Right cardiac atrium (tissue), 5 donors: Measurements from ENCODE around the gene PPP1R27. TPM values are rescaled to one million over a fixed set of nuclear protein-coding genes. Genes with fewer than 3 reads are reported as not detected.
A peak's percentile ranks its signal among the peaks of the same experiment; 100 is the strongest.
"Not testable (repeated sequence)": the region's sequence is repeated elsewhere in the genome, so short reads cannot be mapped to it uniquely, and the experiment has no call there.

ENCODE experiments used
- ATAC-seq, 2 donors: fragments of 200-7000 bp; cut with Tn5 transposase; one replicate each; pipeline versions ENCODE4 v1.8.0 to v1.9.1; 2020; ENCODE audit warnings: moderate library complexity in 2 of 2, mild to moderate bottlenecking in 1 of 2
- DNase-seq, 3 donors: peaks; one replicate each; pipeline ENCODE4 v3.0.0-alpha.2; 2020
- H3K27ac ChIP-seq: one replicate; pipeline ENCODE4 v1.5.1; 2013; ENCODE audit warnings: mild to moderate bottlenecking, low read length, control low read depth, moderate library complexity
- H3K27me3 ChIP-seq: one replicate; pipeline ENCODE4 v1.6.1; 2013; ENCODE audit not compliant: control insufficient read depth, insufficient read depth
- H3K4me1 ChIP-seq: one replicate; pipeline ENCODE4 v1.6.1; 2013; ENCODE audit warnings: low read length; ENCODE audit not compliant: control insufficient read depth, insufficient read depth
- H3K4me3 ChIP-seq: one replicate; pipeline ENCODE4 v1.5.1; 2013; ENCODE audit warnings: low read length, control low read depth
- H3K9me3 ChIP-seq: one replicate; pipeline ENCODE4 v1.6.1; 2013; ENCODE audit warnings: low read length; ENCODE audit not compliant: control insufficient read depth
- WGBS: extraction: QIAGEN DNeasy Blood & Tissue Kit; methylation state at CpG from one replicate; pipeline ENCODE4 v1.1.7; 2013; 5-methylcytosine and 5-hydroxymethylcytosine counted together
- intact Hi-C, 4 donors: fragments of 100-400 bp; cut with DNase I; formaldehyde crosslinking; loops; one replicate each; pipeline versions ENCODE4 v1.11.0 to v1.14.0; 2022 to 2023
- polyA plus RNA-seq: library from polyadenylated mRNA; stranded (reverse); fragments of 200-250 nt; gene quantifications from one replicate; pipeline ENCODE4 v1.2.3, GENCODE V29; 2013
- total RNA-seq, 4 donors: library from RNA; stranded (reverse); fragmentation: NEBNext Ultra II Directional; extraction: Animal tissue kit (Norgen Biotek cat#: 25700); gene quantifications; one replicate each; pipeline ENCODE4 v1.2.1, GENCODE V29; 2021
- donor health status: healthy with polysubstance abuse.
- donor health status: DM: no; HTN: yes; CAD: no.
- donor health status: DM: no; HTN: no; CAD: no.
- donor health status: DM: no; HTN: yes; CAD: no; lungs with severe emphysema.
- donor health status: DM: yes; HTN: yes; CAD: no.

The PPP1R27 gene
- total and polyA plus RNA-seq, 5 donors = 0.85 TPM; not detected in 4

DNA sequence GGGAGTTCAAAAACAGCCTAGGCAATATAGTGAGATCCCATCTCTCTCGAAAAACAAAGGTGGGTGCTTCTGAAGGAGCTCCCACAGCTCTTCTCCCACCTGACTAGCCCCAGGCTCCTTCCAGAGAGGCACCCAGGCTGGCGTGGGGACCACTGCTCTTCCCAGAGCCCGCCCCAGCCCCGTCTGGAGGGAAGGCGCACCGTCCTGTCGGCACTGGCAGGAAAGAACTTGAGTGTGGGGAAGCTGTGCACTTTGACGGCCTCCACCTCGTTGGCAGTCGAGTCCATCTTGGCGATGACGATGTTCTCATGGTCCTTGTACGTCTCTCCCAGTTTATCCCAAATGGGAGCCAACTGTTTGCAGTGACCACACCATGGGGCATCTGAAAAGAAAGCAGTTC is 10.5 kb upstream of the PPP1R27 start:
- Histone ChIP-seq H3K4me3 (no peak overlapping the region), H3K27ac (no peak overlapping the region), H3K4me1 (no peaks in the 10 kb centered on the region), H3K27me3 (no peaks in the 10 kb centered on the region), H3K9me3 (no peaks in the 10 kb centered on the region)
- intact Hi-C loops = no loop called here
- DNase-seq (no peak), ATAC-seq (no peak)
- 89% methylated on average over 13 of the region's 13 CpGs for WGBS

DNA sequence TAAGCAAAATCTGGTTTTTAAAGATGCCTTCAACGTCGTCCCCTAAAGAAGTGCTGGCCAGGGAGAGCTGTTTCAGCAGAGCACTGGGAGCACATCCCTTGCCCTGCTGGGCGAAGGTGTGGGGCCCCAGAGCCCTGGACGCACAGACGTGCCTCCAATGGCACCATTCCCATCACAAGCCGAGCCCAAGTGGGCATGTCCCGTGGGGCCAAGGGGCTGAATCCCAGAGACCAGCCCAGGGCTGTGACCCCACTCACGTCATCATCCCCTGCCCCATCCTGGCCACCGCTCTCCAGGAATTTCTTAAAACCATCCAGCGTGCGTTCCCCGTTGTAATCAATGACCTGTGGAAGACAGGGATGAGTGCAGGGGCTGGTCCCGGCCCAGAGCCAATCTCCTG is 10.0 kb upstream of the PPP1R27 start:
- no peak for DNase-seq
- Histone ChIP-seq H3K4me1 (no peaks in the 10 kb centered on the region), H3K27me3 (no peaks in the 10 kb centered on the region), H3K27ac (no peak overlapping the region), H3K9me3 (no peaks in the 10 kb centered on the region), H3K4me3 (no peak overlapping the region)
- ATAC-seq = no peak
- 84% methylated on average over 13 of the region's 13 CpGs for WGBS
- intact Hi-C loops = no loop called here

DNA sequence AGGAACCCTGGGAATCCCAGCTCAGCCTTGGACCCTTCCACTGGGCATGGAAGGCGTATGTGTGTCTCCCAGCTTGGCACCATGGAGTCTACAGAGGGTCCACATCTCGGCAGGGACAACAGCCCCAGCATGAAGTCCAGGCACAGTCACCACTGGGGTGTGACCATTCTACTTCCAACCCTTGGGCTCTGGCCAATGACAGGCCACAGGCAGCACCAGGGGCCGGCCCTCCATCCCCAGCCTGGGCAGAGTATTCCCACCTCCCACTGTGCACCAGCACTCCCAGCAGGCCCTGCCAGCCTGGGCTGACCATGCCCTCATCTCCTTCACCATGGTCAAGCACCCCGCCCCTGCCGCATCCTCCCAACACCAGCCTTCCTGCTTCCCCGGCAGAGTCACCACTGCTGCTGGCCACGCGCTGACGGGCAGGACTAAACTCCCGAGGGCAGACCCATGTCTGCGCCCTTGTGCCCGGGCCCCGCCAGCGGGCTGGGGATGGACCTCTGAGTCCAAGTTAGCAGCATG is 9.5 kb upstream of the PPP1R27 start:
- H3K9me3 ChIP-seq = no peaks in the 10 kb centered on the region
- peak in 1 of 3 donors; percentile 60 for DNase-seq
- intact Hi-C loops = no loop called here
- no peaks in the 10 kb centered on the region for H3K4me1 ChIP-seq
- no peak overlapping the region for H3K27ac ChIP-seq
- H3K4me3 ChIP-seq = no peak overlapping the region
- H3K27me3 ChIP-seq = no peaks in the 10 kb centered on the region
- 87% methylated on average over 14 of the region's 14 CpGs for WGBS
- no peak for ATAC-seq

DNA sequence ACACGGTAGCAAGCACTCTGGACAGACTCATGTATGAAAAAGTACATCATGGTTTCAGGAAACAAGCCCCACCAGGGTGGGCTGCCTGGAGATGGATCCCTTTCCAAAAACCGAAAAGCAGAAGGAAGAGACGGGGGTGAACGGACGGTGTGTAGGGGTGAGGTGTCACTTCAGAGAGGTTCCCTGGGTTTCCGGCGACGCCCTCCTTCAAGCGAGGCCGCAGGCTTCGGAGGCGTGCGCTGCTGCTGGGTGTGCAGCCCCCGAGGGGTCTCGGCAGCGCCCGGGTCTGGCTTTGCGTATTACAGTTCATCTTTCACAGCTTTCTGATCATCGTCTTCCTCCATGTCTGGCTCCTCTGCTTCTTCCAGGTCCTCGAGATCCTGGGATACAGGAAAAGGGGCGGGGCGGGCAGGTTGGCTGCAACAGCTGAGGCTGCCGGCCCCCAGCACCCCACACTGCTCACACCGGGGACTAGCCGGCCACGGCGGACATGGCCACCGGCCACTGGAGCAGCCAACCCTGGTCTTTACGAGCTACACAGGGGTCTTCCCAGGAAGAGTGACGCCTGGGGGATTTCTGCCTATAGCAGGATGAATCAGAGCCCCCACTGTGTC is 9.0 kb upstream of the PPP1R27 start:
- DNase-seq = peak in 1 of 3 donors; percentile 50
- 91% methylated on average over 30 of the region's 30 CpGs for WGBS
- Histone ChIP-seq H3K9me3 (no peaks in the 10 kb centered on the region), H3K27ac (no peak overlapping the region), H3K27me3 (no peaks in the 10 kb centered on the region), H3K4me3 (no peak overlapping the region), H3K4me1 (no peaks in the 10 kb centered on the region)
- ATAC-seq = no peak
- intact Hi-C loops = no loop called here

DNA sequence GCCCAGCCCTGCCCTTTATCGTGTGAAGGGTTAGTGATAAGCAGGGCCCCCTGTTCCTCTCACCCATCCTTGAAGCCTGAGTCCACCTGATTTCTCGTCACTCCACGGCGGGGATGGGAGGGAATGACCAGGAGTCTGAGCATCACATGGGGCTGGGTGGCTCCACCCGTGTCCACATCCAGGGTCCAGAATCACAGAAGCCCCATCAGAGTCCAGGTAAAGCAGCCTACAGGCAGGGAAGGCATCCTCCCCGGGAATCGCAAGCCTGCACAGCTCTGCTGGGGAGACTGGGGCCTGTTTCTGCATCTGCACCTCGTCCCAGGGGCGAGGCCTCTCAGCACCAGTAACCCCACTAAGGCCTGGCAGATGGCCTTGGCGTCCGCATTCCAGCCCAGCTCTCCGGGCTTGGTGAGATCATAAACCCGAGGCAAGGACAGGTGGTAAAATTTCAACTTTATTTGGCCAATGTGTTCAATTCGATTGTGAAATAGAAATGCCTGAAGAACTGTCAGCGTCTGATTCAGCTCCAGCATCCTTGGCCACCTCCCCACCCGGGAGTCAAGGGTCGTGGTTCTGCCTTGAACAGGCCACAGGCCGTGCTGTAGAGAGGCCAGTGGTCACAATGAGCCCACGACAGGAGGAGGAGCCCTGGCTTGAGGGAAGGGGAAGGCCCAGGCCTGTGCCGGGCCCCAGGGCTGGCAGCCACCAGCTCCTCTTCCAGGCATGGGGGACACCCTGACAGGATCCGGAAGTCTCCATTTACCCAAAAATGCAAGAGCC is 8.1 kb upstream of the PPP1R27 start:
- H3K4me1 ChIP-seq = no peaks in the 10 kb centered on the region
- 73% methylated on average over 21 of the region's 21 CpGs for WGBS
- H3K27ac ChIP-seq = no peak overlapping the region
- peak in 1 of 2 donors; percentile 10 for ATAC-seq
- no peaks in the 10 kb centered on the region for H3K9me3 ChIP-seq
- DNase-seq = peak in 2 of 3 donors; percentile 41
- intact Hi-C loops = no loop called here
- H3K27me3 ChIP-seq = no peaks in the 10 kb centered on the region
- no peak overlapping the region for H3K4me3 ChIP-seq

DNA sequence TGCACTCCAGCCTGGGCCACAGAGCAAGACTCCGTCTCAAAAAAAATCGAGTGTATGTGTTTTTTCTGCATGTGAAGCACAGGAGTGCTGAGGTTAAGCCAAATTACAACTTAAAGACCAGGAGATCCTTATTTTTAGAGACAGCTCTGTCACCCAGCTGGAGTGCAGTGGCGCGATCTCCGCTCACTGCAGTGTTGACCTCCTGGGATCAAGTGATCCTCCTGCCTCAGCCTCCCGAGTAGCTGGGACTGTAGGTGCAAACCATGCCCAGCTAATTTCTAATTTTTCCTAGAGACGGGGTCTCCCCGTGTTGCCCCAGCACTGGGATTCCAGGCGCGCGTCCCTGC is 7.5 kb upstream of the PPP1R27 start:
- 95% methylated on average over 11 of the region's 11 CpGs for WGBS
- DNase-seq (no peak), ATAC-seq (no peak)
- Histone ChIP-seq H3K27me3 (no peaks in the 10 kb centered on the region), H3K4me3 (no peak overlapping the region), H3K27ac (no peak overlapping the region), H3K4me1 (no peaks in the 10 kb centered on the region), H3K9me3 (no peaks in the 10 kb centered on the region)
- intact Hi-C loops = no loop called here

DNA sequence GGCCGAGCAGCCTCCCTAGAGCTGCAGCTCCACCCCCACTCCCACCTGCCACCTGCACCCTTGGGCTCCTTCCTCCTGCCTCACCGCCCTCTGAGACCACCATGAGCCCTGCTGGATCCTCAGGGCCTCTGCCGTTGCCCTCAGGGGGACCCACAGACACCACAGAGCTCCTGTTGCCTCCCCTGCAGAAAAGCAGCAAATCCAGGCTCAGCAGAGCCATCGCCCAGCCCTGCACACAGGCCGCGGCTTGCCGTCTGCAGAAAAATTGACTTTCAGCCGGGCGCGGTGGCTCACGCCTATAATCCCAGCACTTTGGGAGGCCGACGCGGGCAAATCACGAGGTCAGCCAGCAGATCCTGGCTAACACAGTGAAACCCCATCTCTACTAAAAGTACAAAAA is 7.0 kb upstream of the PPP1R27 start:
- Histone ChIP-seq H3K4me1 (no peaks in the 10 kb centered on the region), H3K4me3 (no peak overlapping the region), H3K27ac (no peak overlapping the region), H3K27me3 (no peaks in the 10 kb centered on the region), H3K9me3 (no peaks in the 10 kb centered on the region)
- intact Hi-C loops = no loop called here
- ATAC-seq (peak in 1 of 2 donors; percentile 3), DNase-seq (no peak)
- 87% methylated on average over 15 of the region's 15 CpGs for WGBS

DNA sequence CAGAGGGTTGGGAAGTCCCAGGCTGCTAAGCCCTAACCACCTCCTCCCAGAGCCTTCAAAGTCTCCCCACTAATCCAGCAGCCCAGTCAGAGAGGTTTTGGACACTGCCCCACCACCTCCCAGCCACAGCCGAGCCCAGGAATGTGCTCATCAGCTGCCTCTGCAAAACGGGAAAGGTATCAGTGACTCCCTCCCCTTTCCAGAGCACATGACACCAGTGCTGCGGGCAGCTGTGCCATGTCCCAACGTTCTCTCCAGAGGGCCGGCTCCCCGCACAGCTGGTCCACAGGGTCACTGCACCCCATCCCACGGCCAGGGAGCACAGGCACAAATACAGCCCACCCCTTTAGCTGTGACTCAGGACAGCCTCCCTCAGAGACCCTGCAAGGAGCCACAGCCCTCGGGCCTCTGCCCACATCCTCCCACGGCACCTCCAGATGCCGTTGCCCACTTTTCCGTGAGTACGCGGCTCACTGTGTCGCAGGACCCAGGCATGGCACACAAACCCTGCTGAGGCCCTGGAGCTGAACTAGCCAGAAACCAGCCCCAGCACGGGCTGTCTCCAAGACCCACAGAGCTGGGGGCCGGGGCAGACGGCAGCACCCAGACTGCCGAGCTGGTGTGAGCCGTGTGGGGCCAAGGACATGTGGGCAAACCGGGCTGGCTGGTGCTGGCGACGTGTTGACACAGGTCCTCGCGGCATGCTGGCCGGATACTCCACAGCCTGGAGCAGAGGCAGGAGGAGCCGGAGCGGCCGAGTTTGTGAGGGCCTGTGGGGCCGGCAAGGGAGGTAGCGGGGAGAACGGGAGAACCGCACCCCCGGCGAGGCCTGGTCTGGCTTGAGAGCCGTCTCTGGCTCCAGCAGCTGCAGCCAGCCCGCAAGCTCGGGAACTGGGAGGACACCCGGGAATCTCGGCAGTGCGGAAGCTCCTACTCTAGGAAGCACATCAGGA is 6.3 kb upstream of the PPP1R27 start:
- no peaks in the 10 kb centered on the region for H3K4me1 ChIP-seq
- 59% methylated on average over 40 of the region's 40 CpGs for WGBS

DNA sequence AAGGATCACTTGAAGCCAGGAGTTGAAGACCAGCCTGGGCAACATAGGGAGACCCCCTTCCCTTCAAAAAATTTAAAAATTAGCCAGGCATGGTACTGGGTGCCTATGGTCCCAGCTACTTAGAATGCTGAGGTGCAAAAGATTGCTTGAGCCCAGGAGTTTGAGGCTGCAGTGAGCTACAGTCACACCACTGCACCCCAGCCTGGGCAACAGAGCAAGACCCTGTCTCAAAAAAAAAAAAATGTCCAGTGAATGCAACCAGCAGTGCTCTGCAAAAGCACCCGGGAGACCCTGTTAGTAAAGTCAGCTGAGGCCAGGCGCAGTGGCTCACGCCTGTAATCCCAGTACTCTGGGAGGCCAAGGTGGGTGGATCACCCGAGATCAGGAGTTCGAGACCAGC is 5.2 kb upstream of the PPP1R27 start:
- 93% methylated on average over 5 of the region's 5 CpGs for WGBS
- intact Hi-C loops, H3K27ac ChIP-seq, H3K4me1 ChIP-seq, DNase-seq, ATAC-seq, H3K27me3 ChIP-seq, H3K9me3 ChIP-seq, H3K4me3 ChIP-seq: not testable (repeated sequence)

More for the DNA sequence above, 6.3 kb upstream of the PPP1R27 start:
- no peaks in the 10 kb centered on the region for H3K27me3 ChIP-seq
- ATAC-seq = peak; percentile 31 to 69
- no peak overlapping the region for H3K4me3 ChIP-seq
- peak in 2 of 3 donors; percentile 69 to 73 for DNase-seq
- intact Hi-C loops = no loop called here
- peak overlapping the region; percentile 25 for H3K27ac ChIP-seq
- no peaks in the 10 kb centered on the region for H3K9me3 ChIP-seq

DNA sequence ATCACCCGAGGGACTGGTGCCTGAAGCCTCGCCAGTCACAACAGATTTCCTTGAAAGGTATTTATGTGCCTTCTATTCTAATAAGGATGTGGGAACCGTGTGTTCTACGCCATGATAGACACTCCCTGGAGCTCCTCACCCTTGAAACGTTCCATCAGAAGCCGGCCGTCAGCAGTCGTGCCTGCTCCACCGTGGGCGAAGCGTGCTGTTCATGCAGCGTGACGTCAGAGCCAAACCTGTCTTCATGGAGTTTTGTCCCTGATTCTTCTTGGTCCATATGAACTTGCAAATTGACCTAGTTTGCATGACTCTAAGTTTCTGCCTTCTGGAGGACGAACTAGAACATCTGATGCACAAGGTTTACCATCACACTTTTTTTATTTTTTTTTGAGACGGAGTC is 4.5 kb upstream of the PPP1R27 start:
- H3K4me3 ChIP-seq = no peak overlapping the region
- no peaks in the 10 kb centered on the region for H3K27me3 ChIP-seq
- ATAC-seq (no peak), DNase-seq (peak in 1 of 3 donors; percentile 42)
- intact Hi-C loops = no loop called here
- H3K27ac ChIP-seq = no peak overlapping the region
- 78% methylated on average over 15 of the region's 15 CpGs for WGBS
- H3K4me1 ChIP-seq = no peaks in the 10 kb centered on the region
- no peaks in the 10 kb centered on the region for H3K9me3 ChIP-seq
